ENCODE results near the gene RET. TPM values are rescaled to one million over a fixed set of nuclear protein-coding genes. Genes with fewer than 3 reads are reported as not detected.

The RET gene
- total RNA-seq, 1 experiment from 2014 or later = not detected

DNA sequence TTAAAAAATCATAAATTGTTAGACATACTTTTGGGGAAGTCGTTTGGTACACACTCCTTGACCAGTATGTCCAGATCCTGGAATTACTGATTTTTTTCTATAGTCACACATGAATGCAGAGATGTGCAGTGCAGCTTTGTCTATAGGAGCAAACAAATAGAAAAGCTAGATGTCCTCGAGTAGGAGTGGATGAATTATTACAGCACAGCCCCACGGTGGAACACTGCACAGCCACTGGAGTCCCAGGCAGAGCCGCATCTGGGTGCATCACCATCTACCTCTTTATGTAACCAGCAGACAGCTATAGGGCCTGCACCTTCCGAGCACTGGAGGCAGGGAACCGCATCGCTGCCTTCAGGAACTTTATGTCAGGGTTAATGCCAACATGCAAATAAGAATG lies 17.0 kb upstream of the RET start:
- Histone ChIP-seq H3K9me3 (no peaks in the 10 kb centered on the region), H3K36me3 (ENCODE audit: control insufficient read depth, insufficient read depth, low read length) (no peaks in the 10 kb centered on the region), H3K4me1 (no peaks in the 10 kb centered on the region), H3K27me3 (replicated peaks; ENCODE audit: control insufficient read depth, insufficient read depth, low read length) (no peaks in the 10 kb centered on the region; the same call in none of the 2 replicates), H3K4me3 (ENCODE audit: low read depth, low read length) (no peak overlapping the region)
- H3K27ac Mint-ChIP-seq (ENCODE audit: unreplicated experiment) = no peak overlapping the region
- ChIA-PET POLR2A (no interaction called here), CTCF (no interaction called here)
- TF ChIP-seq, protein P1, sequence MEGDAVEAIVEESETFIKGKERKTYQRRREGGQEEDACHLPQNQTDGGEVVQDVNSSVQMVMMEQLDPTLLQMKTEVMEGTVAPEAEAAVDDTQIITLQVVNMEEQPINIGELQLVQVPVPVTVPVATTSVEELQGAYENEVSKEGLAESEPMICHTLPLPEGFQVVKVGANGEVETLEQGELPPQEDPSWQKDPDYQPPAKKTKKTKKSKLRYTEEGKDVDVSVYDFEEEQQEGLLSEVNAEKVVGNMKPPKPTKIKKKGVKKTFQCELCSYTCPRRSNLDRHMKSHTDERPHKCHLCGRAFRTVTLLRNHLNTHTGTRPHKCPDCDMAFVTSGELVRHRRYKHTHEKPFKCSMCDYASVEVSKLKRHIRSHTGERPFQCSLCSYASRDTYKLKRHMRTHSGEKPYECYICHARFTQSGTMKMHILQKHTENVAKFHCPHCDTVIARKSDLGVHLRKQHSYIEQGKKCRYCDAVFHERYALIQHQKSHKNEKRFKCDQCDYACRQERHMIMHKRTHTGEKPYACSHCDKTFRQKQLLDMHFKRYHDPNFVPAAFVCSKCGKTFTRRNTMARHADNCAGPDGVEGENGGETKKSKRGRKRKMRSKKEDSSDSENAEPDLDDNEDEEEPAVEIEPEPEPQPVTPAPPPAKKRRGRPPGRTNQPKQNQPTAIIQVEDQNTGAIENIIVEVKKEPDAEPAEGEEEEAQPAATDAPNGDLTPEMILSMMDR (IDR thresholded peaks at IDR 0.05; ENCODE audit: insufficient read depth in 1 of 2, low read depth in 1 of 2, low read length in 1 of 2, severe bottlenecking in 1 of 2, unreplicated experiment in 1 of 2) = no peak
- no peak overlapping the region for H3K4me3 Mint-ChIP-seq (ENCODE audit: unreplicated experiment)
- no TSS peak for BruUV-seq (replicated peaks)
- intact Hi-C loops (cut with micrococcal nuclease; ENCODE audit: unreplicated experiment) = no loop called here
- no peaks in the 10 kb centered on the region for H3K36me3 Mint-ChIP-seq (ENCODE audit: insufficient read depth, unreplicated experiment)
- H3K9me3 Mint-ChIP-seq (ENCODE audit: unreplicated experiment) = no peaks in the 10 kb centered on the region
- H3K4me1 Mint-ChIP-seq (ENCODE audit: low read depth, unreplicated experiment) = no peaks in the 10 kb centered on the region
- no peak for DNase-seq
- peaks cover 21% of the 10 kb centered on the region for H3K27me3 Mint-ChIP-seq (ENCODE audit: insufficient read depth, unreplicated experiment)

GRCh38 chr10:43060291-43060690 lies 16.6 kb upstream of the RET start:
- TF ChIP-seq, protein P1 (IDR thresholded peaks at IDR 0.05; ENCODE audit: insufficient read depth in 1 of 2, low read depth in 1 of 2, low read length in 1 of 2, severe bottlenecking in 1 of 2, unreplicated experiment in 1 of 2) = no peak
- intact Hi-C loops (cut with micrococcal nuclease; ENCODE audit: unreplicated experiment) = no loop called here
- DNase-seq = no peak
- ChIA-PET CTCF (no interaction called here), POLR2A (no interaction called here)
- no peak overlapping the region for H3K27ac Mint-ChIP-seq (ENCODE audit: unreplicated experiment)
- no peaks in the 10 kb centered on the region for H3K9me3 Mint-ChIP-seq (ENCODE audit: unreplicated experiment)
- peaks cover 21% of the 10 kb centered on the region for H3K27me3 Mint-ChIP-seq (ENCODE audit: insufficient read depth, unreplicated experiment)
- no TSS peak for BruUV-seq (replicated peaks)
- H3K27me3 ChIP-seq (replicated peaks; ENCODE audit: control insufficient read depth, insufficient read depth, low read length) = no peaks in the 10 kb centered on the region; the same call in none of the 2 replicates
- H3K4me3 ChIP-seq (ENCODE audit: low read depth, low read length) = no peak overlapping the region
- H3K36me3 ChIP-seq (ENCODE audit: control insufficient read depth, insufficient read depth, low read length) = no peaks in the 10 kb centered on the region
- no peaks in the 10 kb centered on the region for H3K4me1 Mint-ChIP-seq (ENCODE audit: low read depth, unreplicated experiment)
- no peak overlapping the region for H3K4me3 Mint-ChIP-seq (ENCODE audit: unreplicated experiment)
- H3K4me1 ChIP-seq = no peaks in the 10 kb centered on the region
- no peaks in the 10 kb centered on the region for H3K9me3 ChIP-seq
- no peaks in the 10 kb centered on the region for H3K36me3 Mint-ChIP-seq (ENCODE audit: insufficient read depth, unreplicated experiment)

- Mint-ChIP-seq H3K27ac (ENCODE audit: unreplicated experiment) (no peak overlapping the region), H3K9me3 (ENCODE audit: unreplicated experiment) (no peaks in the 10 kb centered on the region), H3K27me3 (ENCODE audit: insufficient read depth, unreplicated experiment) (peaks cover 24% of the 10 kb centered on the region), H3K4me3 (ENCODE audit: unreplicated experiment) (no peak overlapping the region), H3K36me3 (ENCODE audit: insufficient read depth, unreplicated experiment) (no peaks in the 10 kb centered on the region), H3K4me1 (ENCODE audit: low read depth, unreplicated experiment) (no peaks in the 10 kb centered on the region)
- no TSS peak for BruUV-seq (replicated peaks)
- H3K9me3 ChIP-seq = no peaks in the 10 kb centered on the region
- no peaks in the 10 kb centered on the region; the same call in none of the 2 replicates for H3K27me3 ChIP-seq (replicated peaks; ENCODE audit: control insufficient read depth, insufficient read depth, low read length)
- no peak for DNase-seq
- POLR2A ChIA-PET = no interaction called here
- intact Hi-C loops (cut with micrococcal nuclease; ENCODE audit: unreplicated experiment) = no loop called here
- no peaks in the 10 kb centered on the region for H3K36me3 ChIP-seq (ENCODE audit: control insufficient read depth, insufficient read depth, low read length)
- H3K4me1 ChIP-seq = no peaks in the 10 kb centered on the region
- H3K4me3 ChIP-seq (ENCODE audit: low read depth, low read length) = no peak overlapping the region
- CTCF ChIA-PET = no interaction called here
- TF ChIP-seq, protein P1 (IDR thresholded peaks at IDR 0.05; ENCODE audit: insufficient read depth in 1 of 2, low read depth in 1 of 2, low read length in 1 of 2, severe bottlenecking in 1 of 2, unreplicated experiment in 1 of 2) = no peak
These were observed 15.5 kb upstream of the RET start for GRCh38 chr10:43061331-43061730.
